Measurements from ENCODE around the gene EPO.
"Not testable (repeated sequence)": the region's sequence is repeated elsewhere in the genome, so short reads cannot be mapped to it uniquely, and the experiment has no call there.

GRCh38 chr7:100717073-100717472 is 3.2 kb upstream of the EPO start:
- TF ChIP-seq CTCF (IDR thresholded peaks at IDR 0.05; ENCODE audit: borderline replicate concordance, extremely low read depth, low read length, poor library complexity, severe bottlenecking); EZH2 (IDR thresholded peaks at IDR 0.05; ENCODE audit: borderline replicate concordance, low read depth, low read length, severe bottlenecking): not testable (repeated sequence)
